GM13977 (cell line): ENCODE data around the gene POLR1B.

Experiments
- DNase-seq: peaks from one replicate; pipeline ENCODE4 v3.0.0; 2012; ENCODE audit warnings: low spot score
- CTCF ChIP-seq: IDR thresholded peaks from 2 replicates; pipeline ENCODE4 v1.5.1; 2012; ENCODE audit warnings: mild to moderate bottlenecking, control low read depth; ENCODE audit not compliant: insufficient read depth; ENCODE audit errors: extremely low read depth, missing control alignments
- in situ Hi-C: fragments of 300-500 bp; cut with MboI; formaldehyde crosslinking; loops from one replicate; pipeline ENCODE4 v1.12.0; 2022; ENCODE audit warnings: low sequenced_read_pairs, low pct_unique_long_range_greater_than_20kb, mixed read lengths, inconsistent platforms; ENCODE audit not compliant: unreplicated experiment

The POLR1B gene

GRCh38 chr2:112600634-112601033 is 58.4 kb downstream of the POLR1B start:
- in situ Hi-C loops, result loop anchor here (5.0 to 25.0 kb wide), 2 partner anchors 132 to 337 kb away; no protein-coding TSS in a partner anchor
- no peak for TF ChIP-seq CTCF
- no peak for DNase-seq

- TF ChIP-seq CTCF, result no peak
- DNase-seq, result no peak
- in situ Hi-C loops, result loop anchor here (5.0 to 25.0 kb wide), 2 partner anchors 131 to 336 kb away; no protein-coding TSS in a partner anchor
Observed at GRCh38 chr2:112601754-112602153, 59.5 kb downstream of the POLR1B start.

GRCh38 chr2:112602917-112603316 is 60.7 kb downstream of the POLR1B start:
- no peak for DNase-seq
- no peak for TF ChIP-seq CTCF
- in situ Hi-C loops, result loop anchor here (5.0 to 25.0 kb wide), 2 partner anchors 129 to 334 kb away; no protein-coding TSS in a partner anchor

- in situ Hi-C loops, result loop anchor here (5.0 to 25.0 kb wide), 2 partner anchors 129 to 334 kb away; no protein-coding TSS in a partner anchor
- no peak for DNase-seq
- no peak for TF ChIP-seq CTCF
Observed at GRCh38 chr2:112603731-112604130, 61.5 kb downstream of the POLR1B start.

GRCh38 chr2:112604952-112605351 is 62.7 kb downstream of the POLR1B start:
- in situ Hi-C loops, result loop anchor here (5.0 to 25.0 kb wide), 2 partner anchors 127 to 332 kb away; no protein-coding TSS in a partner anchor
- DNase-seq, result no peak
- no peak for TF ChIP-seq CTCF

- in situ Hi-C loops, result loop anchor here (25.0 kb wide), 1 partner anchor 331 kb away; no protein-coding TSS in a partner anchor
- DNase-seq, result no peak
- TF ChIP-seq CTCF, result no peak
Observed at GRCh38 chr2:112605926-112606325, 63.7 kb downstream of the POLR1B start.

GRCh38 chr2:112606547-112606946 is 64.3 kb downstream of the POLR1B start:
- no peak for DNase-seq
- TF ChIP-seq CTCF, result no peak
- in situ Hi-C loops, result loop anchor here (25.0 kb wide), 1 partner anchor 331 kb away; no protein-coding TSS in a partner anchor
